HepG2 (cell line): ENCODE measurements around the gene LIMS2. TPM values are rescaled to one million over a fixed set of nuclear protein-coding genes. Genes with fewer than 3 reads are reported as not detected.

ENCODE experiments used
- ATAC-seq: fragments of 200-7000 bp; cut with Tn5 transposase; 3 replicates; pipeline ENCODE4 v1.9.1; 2020; ENCODE audit warnings: mild to moderate bottlenecking, moderate library complexity
- BruUV-seq: library from RNA; stranded (reverse); fragments of 400-500 nt; replicated peaks from 2 replicates; lab custom pipeline; 2021; lab: Mats Ljungman, UMichigan
- CTCF ChIA-PET: fragments of 300-600 bp; formaldehyde crosslinking; extraction: SDS; loops from one replicate; lab custom pipeline; 2021; ENCODE audit warnings: low total read pairs, inconsistent platforms, low intra/inter-chr PET ratio; lab: Yijun Ruan, JAX
- POLR2A ChIA-PET: fragments of 350-600 bp; sonication (Branson Sonifier 250); formaldehyde crosslinking; loops from one replicate; lab custom pipeline; 2020; ENCODE audit warnings: antibody characterized with exemption, inconsistent platforms; lab: Yijun Ruan, JAX
- DNase-seq: peaks from one replicate; pipeline ENCODE4 v3.0.0-alpha.2; 2015; ENCODE audit warnings: low spot score
- FAIRE-seq: peaks from 3 replicates; lab custom pipeline; 2011; peaks lifted over from hg19 to GRCh38; lab: Jason Lieb, UNC
- H2AFZ ChIP-seq: one replicate; pipeline ENCODE4 v1.6.1; 2011; ENCODE audit warnings: low read length, inconsistent platforms
- H3K27ac ChIP-seq: fragments of 300-600 bp; 3 replicates; pipeline ENCODE4 v1.8.0; 2011; ENCODE audit warnings: mixed run types, mild to moderate bottlenecking, mixed read lengths, low read length, inconsistent platforms; ENCODE audit not compliant: insufficient read depth; ENCODE audit errors: extremely low read length
- H3K27me3 ChIP-seq, 2 experiments: fragments of 200-600 bp in 1 of 2; 2 replicates in 1 of 2; 3 replicates in 1 of 2; pipeline versions ENCODE4 v1.6.0 to v1.8.0; 2011; ENCODE audit warnings: low read length in 2 of 2, mild to moderate bottlenecking in 2 of 2, moderate library complexity in 2 of 2, inconsistent platforms in 1 of 2; ENCODE audit not compliant: insufficient read depth in 2 of 2, control insufficient read depth in 1 of 2
- H3K36me3 ChIP-seq, 2 experiments: fragments of 200-600 bp in 1 of 2; replicated peaks in 1 of 2; 2 replicates in 1 of 2; 3 replicates in 1 of 2; pipeline versions ENCODE4 v1.5.1 to v1.8.0; 2011; ENCODE audit warnings: low read length in 2 of 2, inconsistent platforms in 1 of 2; ENCODE audit not compliant: insufficient read depth in 2 of 2, control insufficient read depth in 1 of 2
- H3K4me1 ChIP-seq: 2 replicates; pipeline ENCODE4 v1.5.1; 2012; ENCODE audit warnings: low read length, inconsistent platforms; ENCODE audit not compliant: insufficient read depth
- H3K4me2 ChIP-seq: 2 replicates; pipeline ENCODE4 v1.6.0; 2011; ENCODE audit warnings: low read depth, low read length, inconsistent platforms
- H3K4me3 ChIP-seq, 3 experiments: fragments of 200-600 bp in 1 of 3; sonication (generic), shearing (Covaris generic) in 1 of 3; replicated peaks in 1 of 3; 2 replicates each; pipeline ENCODE4 v1.5.1; 2011 to 2016; ENCODE audit warnings: low read length in 3 of 3, inconsistent platforms in 2 of 3, low read depth in 2 of 3, mild to moderate bottlenecking in 2 of 3, control low read depth in 1 of 3, mixed read lengths in 1 of 3; ENCODE audit not compliant: insufficient read depth in 1 of 3
- H3K79me2 ChIP-seq: one replicate; pipeline ENCODE4 v1.6.1; 2011; ENCODE audit warnings: low read length, inconsistent platforms; ENCODE audit not compliant: insufficient read depth
- H3K9ac ChIP-seq: 2 replicates; pipeline ENCODE4 v1.6.0; 2011; ENCODE audit warnings: mild to moderate bottlenecking, low read depth, low read length, inconsistent platforms; ENCODE audit not compliant: insufficient read depth
- H3K9me3 ChIP-seq: 2 replicates; pipeline ENCODE4 v1.5.1; 2012; ENCODE audit warnings: mild to moderate bottlenecking, low read length
- H4K20me1 ChIP-seq: 2 replicates; pipeline ENCODE4 v1.6.0; 2011; ENCODE audit warnings: inconsistent platforms, mild to moderate bottlenecking, low read length, moderate library complexity; ENCODE audit not compliant: insufficient read depth
- NFRKB ChIP-seq: fragments of 450-650 bp; IDR thresholded peaks from 2 replicates; pipeline ENCODE4 v1.6.1; 2017
- NFYC ChIP-seq: IDR thresholded peaks from 2 replicates; pipeline ENCODE4 v1.6.1; 2016; ENCODE audit warnings: missing genetic modification reagents, missing compliant biosample characterization
- NR2F1 ChIP-seq, 2 experiments: fragments of 450-650 bp in 1 of 2; formaldehyde crosslinking in 1 of 2; IDR thresholded peaks; 2 replicates each; pipeline versions ENCODE4 v1.5.0 to v1.6.1; 2016 to 2020; ENCODE audit warnings: mild to moderate bottlenecking in 1 of 2, missing compliant biosample characterization in 1 of 2, missing genetic modification reagents in 1 of 2, moderate library complexity in 1 of 2
- SP4 ChIP-seq: sonication (generic); formaldehyde crosslinking; IDR thresholded peaks from 2 replicates; pipeline ENCODE4 v1.8.1; 2023; ENCODE audit warnings: mild to moderate bottlenecking, missing genetic modification reagents
- TRIM24 ChIP-seq: sonication (generic); formaldehyde crosslinking; IDR thresholded peaks from 2 replicates; pipeline ENCODE4 v1.8.0; 2022; ENCODE audit warnings: mild to moderate bottlenecking, missing genetic modification reagents
- ZBTB21 ChIP-seq: sonication (generic); formaldehyde crosslinking; IDR thresholded peaks from 2 replicates; pipeline ENCODE4 v1.4.0; 2020; ENCODE audit warnings: missing genetic modification reagents
- ZNF256 ChIP-seq: sonication (generic); formaldehyde crosslinking; conservative IDR thresholded peaks from 2 replicates; pipeline ENCODE4 v1.4.0; 2020; ENCODE audit warnings: missing genetic modification reagents
- WGBS: methylation state at CpG from one replicate; pipeline ENCODE4 v1.1.6; 2017; ENCODE audit warnings: low lambda C conversion rate; 5-methylcytosine and 5-hydroxymethylcytosine counted together
- in situ Hi-C: cut with HindIII; loops from 2 replicates; pipeline ENCODE4 v1.10.0; 2017; ENCODE audit warnings: low pct_unique_long_range_greater_than_20kb; ENCODE audit not compliant: extremely low pct_ligation_motif_present
- intact Hi-C: fragments of 100-400 bp; cut with micrococcal nuclease; formaldehyde crosslinking; loops from one replicate; pipeline ENCODE4 v1.10.0; 2022; ENCODE audit not compliant: unreplicated experiment
- polyA plus RNA-seq, 8 experiments: library from polyadenylated mRNA; depleted of rRNA in 3 of 8; stranded (reverse) in 7 of 8; unstranded in 1 of 8; fragments of >200 nt; fragmentation: Illumina TruSeq in 4 of 8; extraction: Trizol in 4 of 8; gene quantifications; 2 replicates each; pipeline versions ENCODE4 v1.2.1 to v1.2.3, GENCODE V29; 2011 to 2016; ENCODE audit warnings: low read depth in 4 of 8, missing spikeins in 1 of 8, mixed read lengths in 1 of 8; ENCODE audit not compliant: insufficient read depth in 1 of 8
- total RNA-seq, 5 experiments: library from RNA; depleted of rRNA; stranded (reverse); fragments of >200 nt; fragmentation: Illumina TruSeq; extraction: Trizol; gene quantifications; 2 replicates each; pipeline ENCODE4 v1.2.3, GENCODE V29; 2016; ENCODE audit warnings: low read depth in 1 of 5
- TF ChIP-seq, protein P1 (sequence below): fragments of 450-650 bp; IDR thresholded peaks from 2 replicates; pipeline ENCODE4 v1.6.1; 2017
- TF ChIP-seq, protein P2 (sequence below): sonication (generic); formaldehyde crosslinking; IDR thresholded peaks from 2 replicates; pipeline ENCODE4 v1.4.0; 2020; ENCODE audit warnings: missing genetic modification reagents

The LIMS2 gene
- total and polyA plus RNA-seq, 2 of the 13 experiments (the other 11 are each of a cell fraction or from before 2014, with no cell fraction given): 1.0 to 1.9 TPM

DNA sequence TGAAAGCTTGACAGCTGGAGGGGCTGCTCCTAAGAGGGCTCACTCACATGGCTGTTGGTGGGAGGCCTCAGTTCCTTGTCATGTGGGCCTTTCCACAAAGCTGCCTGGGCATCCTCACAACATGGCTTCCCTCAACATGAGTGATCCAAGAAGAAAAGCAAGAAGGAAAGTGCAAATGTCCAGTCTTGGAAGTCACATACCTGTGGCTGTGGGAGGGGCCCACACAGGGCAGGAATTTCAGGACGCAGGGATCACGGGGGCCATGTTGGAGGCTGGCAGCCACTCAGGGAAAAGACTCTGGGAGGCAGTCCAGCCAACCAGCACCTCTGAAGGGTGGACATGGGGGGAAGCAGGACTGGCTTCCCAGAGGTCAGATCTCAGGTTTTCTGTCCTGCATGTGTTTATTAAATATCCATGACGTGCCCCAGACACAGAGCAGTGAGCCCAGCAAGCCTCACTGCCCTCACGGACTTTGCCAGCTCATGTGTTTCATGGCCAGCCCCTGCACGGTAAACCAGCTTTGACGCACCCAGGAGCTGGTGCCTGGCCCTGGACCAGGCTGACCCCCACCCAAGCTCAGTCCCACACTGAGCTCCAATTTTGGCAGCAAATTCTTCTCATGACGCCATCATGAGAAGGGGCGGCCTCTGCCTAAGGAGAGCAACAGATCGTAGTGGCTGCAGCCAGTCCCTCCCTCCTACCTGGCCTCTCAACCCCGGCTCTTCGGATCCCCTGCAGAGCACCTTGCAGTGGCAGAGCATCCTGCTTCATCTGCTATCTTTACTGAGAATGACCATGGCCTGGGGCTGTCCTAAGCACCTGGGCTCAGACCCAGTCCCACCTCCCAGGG lies 64.0 kb downstream of the LIMS2 start:
- Histone ChIP-seq H3K4me3 (no peak overlapping the region), H3K4me1 (no peaks in the 10 kb centered on the region), H3K27ac (no peak overlapping the region), H3K9ac (no peak overlapping the region), H2AFZ (no peak overlapping the region), H3K79me2 (no peaks in the 10 kb centered on the region), H3K9me3 (no peaks in the 10 kb centered on the region), H3K4me2 (no peak overlapping the region), H3K36me3 (no peaks in the 10 kb centered on the region), H3K27me3 (peaks cover 14 to 98% of the 10 kb centered on the region in 2 experiments), H4K20me1 (no peaks in the 10 kb centered on the region)
- intact Hi-C loops (no loop called here), in situ Hi-C loops (no loop called here)
- 21% methylated on average over 9 of the region's 11 CpGs for WGBS
- no peak for DNase-seq
- ChIA-PET CTCF (no interaction called here), POLR2A (no interaction called here)
- ATAC-seq: no peak
- FAIRE-seq: no peak
- no TSS peak for BruUV-seq
- TF ChIP-seq, protein P1, sequence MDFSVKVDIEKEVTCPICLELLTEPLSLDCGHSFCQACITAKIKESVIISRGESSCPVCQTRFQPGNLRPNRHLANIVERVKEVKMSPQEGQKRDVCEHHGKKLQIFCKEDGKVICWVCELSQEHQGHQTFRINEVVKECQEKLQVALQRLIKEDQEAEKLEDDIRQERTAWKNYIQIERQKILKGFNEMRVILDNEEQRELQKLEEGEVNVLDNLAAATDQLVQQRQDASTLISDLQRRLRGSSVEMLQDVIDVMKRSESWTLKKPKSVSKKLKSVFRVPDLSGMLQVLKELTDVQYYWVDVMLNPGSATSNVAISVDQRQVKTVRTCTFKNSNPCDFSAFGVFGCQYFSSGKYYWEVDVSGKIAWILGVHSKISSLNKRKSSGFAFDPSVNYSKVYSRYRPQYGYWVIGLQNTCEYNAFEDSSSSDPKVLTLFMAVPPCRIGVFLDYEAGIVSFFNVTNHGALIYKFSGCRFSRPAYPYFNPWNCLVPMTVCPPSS: no peak
- TF ChIP-seq, all 625 proteins: peak for 0

DNA sequence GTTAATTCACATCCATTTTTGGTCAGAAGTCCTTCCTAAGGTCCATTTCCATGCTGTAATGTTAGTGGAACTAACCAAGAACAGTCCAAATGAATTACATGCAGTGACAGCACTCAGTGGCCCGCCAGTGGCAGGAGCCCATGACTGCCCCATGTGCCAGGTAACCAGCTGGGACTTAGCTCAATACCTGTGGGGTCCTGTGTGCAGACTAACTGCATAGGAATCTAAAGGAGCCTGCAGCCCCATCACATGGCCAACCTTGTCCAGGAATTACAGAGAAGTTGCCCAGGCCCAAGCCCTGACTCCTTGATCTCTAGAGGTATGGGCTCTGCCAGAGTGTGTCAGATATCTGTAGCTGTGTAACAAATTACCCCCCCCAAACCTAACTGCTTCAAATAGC lies 64.8 kb downstream of the LIMS2 start:
- no peak overlapping the region for H3K4me2 ChIP-seq
- in situ Hi-C loops: no loop called here
- no TSS peak for BruUV-seq
- FAIRE-seq (no peak), DNase-seq (no peak), ATAC-seq (no peak)
- no peaks in the 10 kb centered on the region for H3K36me3 ChIP-seq
- H3K27ac ChIP-seq: no peak overlapping the region
- H3K4me1 ChIP-seq: no peaks in the 10 kb centered on the region
- H3K9ac ChIP-seq: no peak overlapping the region
- no peaks in the 10 kb centered on the region for H4K20me1 ChIP-seq
- TF ChIP-seq NR2F1 (CRISPR knock-in tag; IDR thresholded peaks at IDR 0.05) (no peak), ZBTB21 (no peak), SP4 (CRISPR knock-in tag) (no peak), ZNF256 (CRISPR knock-in tag) (no peak), TRIM24 (CRISPR knock-in tag) (no peak), NFYC (no peak), NFRKB (no peak)
- TF ChIP-seq, protein P2, sequence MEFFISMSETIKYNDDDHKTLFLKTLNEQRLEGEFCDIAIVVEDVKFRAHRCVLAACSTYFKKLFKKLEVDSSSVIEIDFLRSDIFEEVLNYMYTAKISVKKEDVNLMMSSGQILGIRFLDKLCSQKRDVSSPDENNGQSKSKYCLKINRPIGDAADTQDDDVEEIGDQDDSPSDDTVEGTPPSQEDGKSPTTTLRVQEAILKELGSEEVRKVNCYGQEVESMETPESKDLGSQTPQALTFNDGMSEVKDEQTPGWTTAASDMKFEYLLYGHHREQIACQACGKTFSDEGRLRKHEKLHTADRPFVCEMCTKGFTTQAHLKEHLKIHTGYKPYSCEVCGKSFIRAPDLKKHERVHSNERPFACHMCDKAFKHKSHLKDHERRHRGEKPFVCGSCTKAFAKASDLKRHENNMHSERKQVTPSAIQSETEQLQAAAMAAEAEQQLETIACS (CRISPR knock-in tag): no peak
- WGBS: 17% methylated on average over 1 of the region's 1 CpG
- ChIA-PET CTCF (no interaction called here), POLR2A (no interaction called here)
- H2AFZ ChIP-seq: no peak overlapping the region
- H3K27me3 ChIP-seq: peaks cover 14 to 98% of the 10 kb centered on the region in 2 experiments
- no peaks in the 10 kb centered on the region for H3K79me2 ChIP-seq
- H3K4me3 ChIP-seq: no peak overlapping the region
- no peaks in the 10 kb centered on the region for H3K9me3 ChIP-seq
- intact Hi-C loops: no loop called here
